Measurements from ENCODE around the gene CLEC11A.

- TF ChIP-seq EZH2 (optimal IDR thresholded peaks at IDR 0.05; ENCODE audit: low read depth, low read length) = no peak
- TF ChIP-seq CTCF (IDR thresholded peaks at IDR 0.05; ENCODE audit: low read length) = no peak
Observed at GRCh38 chr19:50739132-50739913, 16.2 kb downstream of the CLEC11A start.
